Gastrocnemius medialis (tissue), 4 donors: Measurements from ENCODE around the gene FAM83D.

Experiments used
- CTCF ChIP-seq, 5 experiments: fragments of 450-650 bp in 3 of 5; fragments of 200-600 bp in 2 of 5; sonication (generic) in 2 of 5; IDR thresholded peaks in 4 of 5; conservative IDR thresholded peaks in 1 of 5; 1 replicate in 4 of 5; 2 replicates in 1 of 5; pipeline ENCODE4 v1.5.1; 2016 to 2019; ENCODE audit warnings: antibody characterized with exemption in 5 of 5, mild to moderate bottlenecking in 3 of 5, moderate library complexity in 3 of 5
- POLR2A ChIP-seq, 2 donors: fragments of 450-650 bp; IDR thresholded peaks; one replicate each; pipeline ENCODE4 v1.6.1; 2017; ENCODE audit warnings: antibody characterized with exemption in 2 of 2, mild to moderate bottlenecking in 2 of 2, moderate library complexity in 2 of 2

- TF ChIP-seq POLR2A (IDR thresholded peaks at IDR 0.05) (no peak), CTCF (IDR thresholded peaks at IDR 0.05 in 4 of 5, conservative IDR thresholded peaks at IDR 0.05 in 1 of 5) (no peak)
These were observed 6.4 kb downstream of the FAM83D start for GRCh38 chr20:38932457-38933120.
